Measurements from ENCODE around the gene MFAP1.

GRCh38 chr15:43799945-43800285, 24.6 kb downstream of the MFAP1 start, which contains the start of gene SERINC4:
- no peak for TF ChIP-seq CTCF (IDR thresholded peaks at IDR 0.05)
- no peak for TF ChIP-seq POLR2A (IDR thresholded peaks at IDR 0.05)
